Vagina (tissue), 2 donors: ENCODE data around the gene B4GALT2.

ENCODE experiments used
- CTCF ChIP-seq, 3 experiments: fragments of 450-650 bp in 2 of 3; fragments of 200-600 bp in 1 of 3; sonication (generic) in 1 of 3; IDR thresholded peaks; one replicate each; pipeline ENCODE4 v1.5.1; 2017 to 2019; ENCODE audit warnings: antibody characterized with exemption in 3 of 3, mild to moderate bottlenecking in 2 of 3, moderate library complexity in 2 of 3
- POLR2A ChIP-seq, 2 donors: fragments of 450-650 bp; IDR thresholded peaks; one replicate each; pipeline ENCODE4 v1.6.1; 2017; ENCODE audit warnings: antibody characterized with exemption in 2 of 2, mild to moderate bottlenecking in 2 of 2, moderate library complexity in 2 of 2

- TF ChIP-seq CTCF (IDR thresholded peaks at IDR 0.05) (no peak), POLR2A (IDR thresholded peaks at IDR 0.05) (no peak)
Observed at GRCh38 chr1:43997295-43997999, 18.4 kb downstream of the B4GALT2 start.
